GM12872 (cell line): ENCODE measurements around the gene TM9SF2.

Source experiments
- CTCF ChIP-seq: IDR thresholded peaks from 3 replicates; pipeline ENCODE4 v1.5.1; 2011; ENCODE audit warnings: low read depth, mild to moderate bottlenecking, low read length, moderate library complexity; ENCODE audit not compliant: insufficient read depth

The TM9SF2 gene

GRCh38 chr13:99545979-99546378 lies 44.7 kb downstream of the TM9SF2 start:
- no peak for TF ChIP-seq CTCF

- no peak for TF ChIP-seq CTCF
Observed at GRCh38 chr13:99546878-99547277, 45.6 kb downstream of the TM9SF2 start.

- TF ChIP-seq CTCF, result no peak
Observed at GRCh38 chr13:99548448-99548847, 47.2 kb downstream of the TM9SF2 start.

- no peak for TF ChIP-seq CTCF
Observed at GRCh38 chr13:99553033-99553432, 51.8 kb downstream of the TM9SF2 start.

GRCh38 chr13:99555149-99555548 lies 53.9 kb downstream of the TM9SF2 start:
- TF ChIP-seq CTCF, result no peak

- TF ChIP-seq CTCF, result no peak
Observed at GRCh38 chr13:99556867-99557443, 55.7 kb downstream of the TM9SF2 start.

- no peak for TF ChIP-seq CTCF
Observed at GRCh38 chr13:99558570-99559180, 57.4 kb downstream of the TM9SF2 start.
